ENCODE results near the gene PLEKHO1. TPM values are rescaled to one million over a fixed set of nuclear protein-coding genes. Genes with fewer than 3 reads are reported as not detected.

PLEKHO1 gene
- total RNA-seq, 1 donor from 2014 or later, result 33.9 TPM

GRCh38 chr1:150173141-150173585 lies 23.4 kb downstream of the PLEKHO1 start:
- DNase-seq (ENCODE audit: extremely low spot score in 2 of 2), result no peak
- H3K4me1 ChIP-seq, result no peaks in the 10 kb centered on the region
- H3K4me3 ChIP-seq, result no peak overlapping the region
- intact Hi-C loops (cut with DNase I), result no loop called here
- no peaks in the 10 kb centered on the region for H3K27me3 ChIP-seq
- H3K36me3 ChIP-seq, result no peaks in the 10 kb centered on the region
- H3K9me3 ChIP-seq, result no peaks in the 10 kb centered on the region
- no peak overlapping the region for H3K27ac ChIP-seq
- no peak for TF ChIP-seq POLR2AphosphoS5 (IDR thresholded peaks at IDR 0.05; ENCODE audit: insufficient read depth in 1 of 2, low read depth in 1 of 2)
- TF ChIP-seq CTCF (IDR thresholded peaks at IDR 0.05), result no peak
- no peak for TF ChIP-seq POLR2A (IDR thresholded peaks at IDR 0.05)

GRCh38 chr1:150176593-150176992 lies 26.9 kb downstream of the PLEKHO1 start:
- no peaks in the 10 kb centered on the region for H3K27me3 ChIP-seq
- intact Hi-C loops (cut with DNase I), result no loop called here
- no peak overlapping the region for H3K4me3 ChIP-seq
- H3K4me1 ChIP-seq, result no peaks in the 10 kb centered on the region
- TF ChIP-seq POLR2AphosphoS5 (IDR thresholded peaks at IDR 0.05; ENCODE audit: insufficient read depth in 1 of 2, low read depth in 1 of 2) (peak in 1 of 2 donors; percentile 24), POLR2A (IDR thresholded peaks at IDR 0.05) (no peak)
- H3K27ac ChIP-seq, result no peak overlapping the region
- DNase-seq (ENCODE audit: extremely low spot score in 2 of 2), result no peak
- no peaks in the 10 kb centered on the region for H3K36me3 ChIP-seq
- no peaks in the 10 kb centered on the region for H3K9me3 ChIP-seq

GRCh38 chr1:150178548-150178947 lies 28.8 kb downstream of the PLEKHO1 start:
- Histone ChIP-seq H3K4me1 (no peaks in the 10 kb centered on the region), H3K27ac (no peak overlapping the region), H3K4me3 (no peak overlapping the region), H3K36me3 (no peaks in the 10 kb centered on the region), H3K9me3 (no peaks in the 10 kb centered on the region), H3K27me3 (no peaks in the 10 kb centered on the region)
- DNase-seq (ENCODE audit: extremely low spot score in 2 of 2), result no peak
- intact Hi-C loops (cut with DNase I), result no loop called here
- TF ChIP-seq POLR2A (IDR thresholded peaks at IDR 0.05) (no peak), POLR2AphosphoS5 (IDR thresholded peaks at IDR 0.05; ENCODE audit: insufficient read depth in 1 of 2, low read depth in 1 of 2) (no peak), CTCF (IDR thresholded peaks at IDR 0.05) (no peak)

GRCh38 chr1:150179867-150180266 lies 30.2 kb downstream of the PLEKHO1 start:
- H3K27me3 ChIP-seq, result no peaks in the 10 kb centered on the region
- intact Hi-C loops (cut with DNase I), result no loop called here
- H3K36me3 ChIP-seq, result no peaks in the 10 kb centered on the region
- H3K9me3 ChIP-seq, result no peaks in the 10 kb centered on the region
- H3K27ac ChIP-seq, result no peak overlapping the region
- TF ChIP-seq POLR2A (IDR thresholded peaks at IDR 0.05), result no peak
- no peak for TF ChIP-seq POLR2AphosphoS5 (IDR thresholded peaks at IDR 0.05; ENCODE audit: insufficient read depth in 1 of 2, low read depth in 1 of 2)
- TF ChIP-seq CTCF (IDR thresholded peaks at IDR 0.05), result no peak
- no peak for DNase-seq (ENCODE audit: extremely low spot score in 2 of 2)
- no peaks in the 10 kb centered on the region for H3K4me1 ChIP-seq
- no peak overlapping the region for H3K4me3 ChIP-seq

- Histone ChIP-seq H3K36me3 (no peaks in the 10 kb centered on the region), H3K4me3 (no peak overlapping the region), H3K4me1 (no peaks in the 10 kb centered on the region), H3K27me3 (no peaks in the 10 kb centered on the region), H3K27ac (no peak overlapping the region), H3K9me3 (no peaks in the 10 kb centered on the region)
- DNase-seq (ENCODE audit: extremely low spot score in 2 of 2), result no peak
- TF ChIP-seq POLR2AphosphoS5 (IDR thresholded peaks at IDR 0.05; ENCODE audit: insufficient read depth in 1 of 2, low read depth in 1 of 2) (no peak), CTCF (IDR thresholded peaks at IDR 0.05) (no peak), POLR2A (IDR thresholded peaks at IDR 0.05) (no peak)
- intact Hi-C loops (cut with DNase I), result no loop called here
These were observed 30.8 kb downstream of the PLEKHO1 start for GRCh38 chr1:150180474-150180873.
